Muscle layer of colon (tissue), 2 donors: ENCODE results near the gene BST1.
"Not testable (repeated sequence)": the region's sequence is repeated elsewhere in the genome, so short reads cannot be mapped to it uniquely, and the experiment has no call there.

ENCODE experiments used
- H3K27ac ChIP-seq: one replicate; pipeline ENCODE4 v1.7.0; 2013; ENCODE audit warnings: low read depth, mild to moderate bottlenecking, low read length, moderate library complexity
- H3K27me3 ChIP-seq, 2 donors: one replicate each; pipeline ENCODE4 v1.7.0; 2013; ENCODE audit warnings: low read length in 2 of 2, mild to moderate bottlenecking in 2 of 2; ENCODE audit not compliant: insufficient read depth in 2 of 2, control insufficient read depth in 1 of 2
- H3K36me3 ChIP-seq: one replicate; pipeline ENCODE4 v1.7.0; 2013; ENCODE audit warnings: mild to moderate bottlenecking, low read length; ENCODE audit not compliant: insufficient read depth
- H3K4me1 ChIP-seq: one replicate; pipeline ENCODE4 v1.7.0; 2013; ENCODE audit warnings: mild to moderate bottlenecking, low read length; ENCODE audit not compliant: insufficient read depth
- H3K4me3 ChIP-seq, 2 donors: one replicate each; pipeline ENCODE4 v1.7.0; 2013; ENCODE audit warnings: low read length in 2 of 2, low read depth in 1 of 2, mild to moderate bottlenecking in 1 of 2, moderate library complexity in 1 of 2
- H3K9ac ChIP-seq: one replicate; pipeline ENCODE4 v1.7.0; 2013; ENCODE audit warnings: low read length
- H3K9me3 ChIP-seq: one replicate; pipeline ENCODE4 v1.7.0; 2013; ENCODE audit warnings: mild to moderate bottlenecking, low read length
- donor health status: abdominal sarcoma.
- donor health status: Adenocarcinoma of cecum.

BST1 gene

DNA sequence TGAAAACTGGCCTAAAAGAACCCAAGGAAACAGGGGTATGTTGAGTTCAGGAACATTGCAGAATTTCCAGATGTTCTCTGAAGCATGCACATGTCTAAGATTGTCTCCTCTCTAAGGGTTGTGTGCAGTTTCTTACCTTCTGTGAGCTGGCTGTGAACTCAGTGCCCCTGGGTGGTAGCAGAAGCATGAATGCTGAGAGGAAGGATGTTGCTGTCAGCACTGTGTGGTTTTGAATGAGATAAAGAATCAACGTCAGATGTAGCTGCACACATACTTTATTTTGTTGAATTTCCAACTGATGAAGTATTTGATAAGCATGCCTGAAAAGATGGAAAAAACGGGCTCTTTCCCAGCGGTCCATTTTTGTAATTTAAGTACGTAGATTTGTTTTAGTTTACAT, 51.5 kb downstream of the BST1 start:
- H3K27ac ChIP-seq: no peak overlapping the region
- no peaks in the 10 kb centered on the region for H3K4me1 ChIP-seq
- no peaks in the 10 kb centered on the region for H3K27me3 ChIP-seq
- no peak overlapping the region for H3K4me3 ChIP-seq
- H3K9ac ChIP-seq: no peak overlapping the region
- H3K36me3 ChIP-seq: no peaks in the 10 kb centered on the region
- no peaks in the 10 kb centered on the region for H3K9me3 ChIP-seq

DNA sequence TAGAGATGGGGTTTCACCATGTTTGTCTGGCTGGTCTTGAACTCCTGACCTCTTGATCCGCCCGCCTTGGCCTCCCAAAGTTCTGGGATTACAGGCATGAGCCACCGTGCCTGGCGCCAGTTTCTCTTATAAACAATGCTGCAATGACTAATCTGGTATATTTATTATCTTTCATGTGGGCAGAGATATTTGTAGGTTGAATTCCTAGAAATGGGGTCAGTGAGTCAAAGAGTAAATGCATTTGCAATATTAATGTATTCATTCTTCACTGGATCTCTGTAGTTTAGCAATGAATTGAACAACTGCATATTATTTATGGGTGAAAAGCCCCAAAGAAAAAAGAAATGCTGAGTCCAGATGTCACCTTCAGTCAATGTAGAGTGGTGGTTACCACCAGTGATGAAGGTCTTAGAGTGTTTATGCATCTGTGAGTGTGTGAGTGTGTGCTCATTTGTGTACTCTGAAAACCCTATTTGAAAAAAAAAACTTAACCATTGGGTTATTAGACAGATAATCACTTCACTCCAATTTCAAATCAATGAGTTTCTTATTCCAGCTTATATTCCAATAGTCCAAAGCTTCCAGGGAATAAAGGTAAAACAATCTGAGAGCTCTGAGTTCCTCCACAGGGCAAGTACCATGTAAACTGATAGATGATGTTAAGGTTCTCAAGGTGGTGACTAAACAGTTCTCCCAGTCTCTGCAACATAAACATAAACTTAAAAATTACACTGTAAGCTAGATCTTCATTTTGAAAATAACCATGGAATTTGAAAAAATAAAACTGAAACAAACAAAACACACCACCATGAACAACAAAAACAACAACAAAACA, 52.7 kb downstream of the BST1 start:
- Histone ChIP-seq H3K27ac (no peak overlapping the region), H3K9ac (no peak overlapping the region), H3K4me1 (no peaks in the 10 kb centered on the region)

DNA sequence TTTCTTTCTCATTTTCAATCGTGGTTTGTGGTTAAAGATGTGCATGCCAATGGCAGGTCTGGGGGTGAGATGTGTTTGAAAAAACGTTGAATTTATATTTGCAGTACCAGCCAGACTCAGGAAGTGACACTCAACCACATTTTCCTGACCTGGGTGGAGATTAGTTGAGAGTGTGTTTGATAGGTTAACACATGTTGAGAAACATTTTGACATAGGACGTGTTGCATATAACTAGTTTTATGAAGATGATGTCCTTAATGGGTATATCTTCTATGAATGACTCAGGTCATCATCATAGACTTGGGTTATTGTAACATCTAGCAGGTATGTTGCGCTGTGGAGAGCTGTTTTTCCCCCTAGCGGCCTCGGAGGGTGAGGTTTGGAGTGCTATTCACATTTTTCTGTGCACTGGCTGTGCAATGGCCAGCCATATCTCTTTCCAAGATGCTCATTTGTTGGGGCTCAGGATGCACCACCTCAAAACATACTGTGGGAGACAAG, 53.5 kb downstream of the BST1 start:
- Histone ChIP-seq H3K4me3 (no peak overlapping the region), H3K9me3 (no peaks in the 10 kb centered on the region), H3K4me1 (no peaks in the 10 kb centered on the region), H3K27ac (no peak overlapping the region), H3K27me3 (no peaks in the 10 kb centered on the region), H3K9ac (no peak overlapping the region), H3K36me3 (no peaks in the 10 kb centered on the region)

More for the DNA sequence above, 52.7 kb downstream of the BST1 start:
- Histone ChIP-seq H3K4me3 (no peak overlapping the region), H3K9me3 (no peaks in the 10 kb centered on the region), H3K36me3 (no peaks in the 10 kb centered on the region), H3K27me3 (no peaks in the 10 kb centered on the region)

DNA sequence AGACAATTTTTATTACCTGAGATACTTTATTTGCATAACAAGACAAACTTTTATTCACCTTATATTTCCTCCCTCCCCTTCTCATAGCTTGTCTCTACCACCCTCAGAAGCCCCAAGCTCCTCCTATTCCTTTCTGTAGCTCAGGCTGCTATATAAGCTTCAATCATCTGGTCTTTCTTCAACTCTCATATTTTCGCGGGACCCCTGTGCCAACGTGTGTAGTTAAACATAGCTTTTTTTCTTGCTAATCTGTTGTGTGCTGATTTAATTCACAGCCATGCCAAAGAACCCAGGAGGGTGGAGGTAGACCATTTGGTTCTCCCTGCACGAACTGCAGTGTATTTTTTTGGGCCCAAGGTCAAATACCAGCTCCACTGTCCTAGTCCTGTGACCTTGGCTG, 54.2 kb downstream of the BST1 start:
- H3K27ac ChIP-seq: no peak overlapping the region
- no peaks in the 10 kb centered on the region for H3K4me1 ChIP-seq
- H3K36me3 ChIP-seq: no peaks in the 10 kb centered on the region
- no peak overlapping the region for H3K9ac ChIP-seq
- H3K9me3 ChIP-seq: no peaks in the 10 kb centered on the region
- H3K27me3 ChIP-seq: no peaks in the 10 kb centered on the region
- no peak overlapping the region for H3K4me3 ChIP-seq

DNA sequence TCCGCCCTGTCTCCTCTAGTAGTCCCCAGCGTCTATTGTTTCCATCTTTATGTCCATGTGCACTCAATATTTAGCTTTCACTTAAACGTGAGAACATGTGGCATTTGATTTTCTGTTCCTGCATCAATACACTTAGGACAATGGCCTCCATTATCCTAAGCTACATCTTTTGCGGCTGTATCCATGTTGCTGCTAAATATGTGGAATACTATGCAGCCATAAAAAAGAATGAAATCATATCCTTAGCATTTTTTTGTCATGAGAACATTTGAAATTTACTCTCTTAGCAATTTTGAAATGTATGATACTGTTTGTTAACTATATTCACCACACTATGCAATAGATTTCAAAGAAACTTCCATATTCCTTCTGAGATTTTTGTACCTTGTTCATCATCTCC, 55.4 kb downstream of the BST1 start:
- Histone ChIP-seq H3K4me3 (no peak overlapping the region), H3K36me3 (no peaks in the 10 kb centered on the region), H3K27ac (no peak overlapping the region), H3K9me3 (no peaks in the 10 kb centered on the region), H3K27me3 (no peaks in the 10 kb centered on the region), H3K4me1 (no peaks in the 10 kb centered on the region), H3K9ac (no peak overlapping the region)

DNA sequence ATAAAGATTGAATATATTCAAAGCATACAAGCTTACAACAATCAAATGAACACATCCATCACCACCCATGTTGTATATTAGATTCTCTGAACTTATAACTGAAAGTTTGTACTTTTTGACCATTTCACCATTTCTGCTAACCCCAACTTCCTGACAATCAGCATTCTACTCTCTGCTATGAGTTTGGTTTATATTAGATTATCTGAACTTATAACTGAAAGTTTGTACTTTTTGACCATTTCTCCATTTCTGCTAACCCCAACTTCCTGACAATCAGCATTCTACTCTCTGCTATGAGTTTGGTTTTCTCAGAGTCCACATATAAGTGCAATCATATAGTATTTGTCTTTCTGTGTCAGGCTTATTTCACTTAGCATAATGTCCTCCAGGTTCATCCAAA, 59.6 kb downstream of the BST1 start:
- H3K4me1 ChIP-seq, H3K9ac ChIP-seq, H3K9me3 ChIP-seq, H3K4me3 ChIP-seq, H3K27me3 ChIP-seq, H3K36me3 ChIP-seq, H3K27ac ChIP-seq: not testable (repeated sequence)

DNA sequence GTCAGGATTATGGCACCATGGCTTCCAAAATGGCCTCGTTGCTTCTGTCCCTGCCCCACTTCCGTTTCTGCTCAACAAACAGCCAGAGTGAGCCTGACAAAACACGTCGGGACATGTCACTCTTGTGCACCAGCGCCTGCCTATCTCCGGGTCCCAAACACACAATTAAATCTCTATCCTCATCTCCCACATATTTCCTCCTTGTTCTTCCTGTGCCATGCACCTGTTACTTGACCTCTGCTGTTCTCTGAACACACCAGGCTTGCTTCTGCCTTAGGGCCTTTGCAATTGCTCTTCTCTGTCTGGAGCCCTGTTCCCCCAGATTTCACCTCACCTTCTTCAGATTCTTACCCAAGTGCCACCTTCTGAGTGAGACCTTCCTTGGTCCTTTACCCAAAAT, 62.5 kb downstream of the BST1 start:
- no peaks in the 10 kb centered on the region for H3K27me3 ChIP-seq
- no peak overlapping the region for H3K4me3 ChIP-seq
- H3K4me1 ChIP-seq: no peaks in the 10 kb centered on the region

DNA sequence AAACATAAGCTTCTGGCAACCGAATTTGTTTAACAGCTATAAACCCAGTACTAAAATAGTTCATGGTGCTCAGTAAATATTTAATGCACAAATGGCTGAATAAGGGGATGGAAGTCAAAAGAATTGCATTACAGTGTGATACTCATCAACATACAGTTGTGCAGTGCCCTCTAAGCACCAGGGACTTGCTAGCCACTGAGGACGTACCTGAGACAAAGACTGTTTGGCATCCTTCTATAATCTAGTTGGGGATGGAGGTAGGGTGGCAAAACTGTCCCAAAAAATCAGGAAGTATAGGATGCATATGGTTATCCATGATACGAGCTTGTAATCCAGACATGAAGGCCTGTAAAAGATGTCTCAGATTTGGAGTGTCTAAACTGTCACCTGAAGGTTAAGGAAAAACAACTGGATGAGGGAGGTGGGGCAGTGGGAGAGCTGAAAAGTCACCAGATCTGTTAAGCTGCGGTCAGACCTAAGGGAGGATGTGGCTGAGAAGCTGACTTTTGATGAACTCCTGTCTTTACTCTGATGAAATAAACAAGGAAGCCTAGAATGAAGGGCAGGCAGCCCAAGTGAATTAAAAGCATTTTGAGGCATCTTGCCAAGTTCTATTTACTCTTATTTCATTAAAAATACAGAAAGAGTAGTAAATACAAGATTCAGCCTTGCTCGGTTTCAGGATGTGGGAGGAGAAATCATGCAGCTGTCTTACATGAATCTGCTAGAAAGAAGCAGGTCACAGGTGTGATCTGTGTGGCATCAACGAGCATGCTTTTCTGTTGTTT, 63.2 kb downstream of the BST1 start:
- Histone ChIP-seq H3K36me3 (no peaks in the 10 kb centered on the region), H3K9me3 (no peaks in the 10 kb centered on the region), H3K4me1 (no peaks in the 10 kb centered on the region), H3K27ac (no peak overlapping the region), H3K9ac (no peak overlapping the region), H3K4me3 (no peak overlapping the region), H3K27me3 (no peaks in the 10 kb centered on the region)

More for the DNA sequence above, 62.5 kb downstream of the BST1 start:
- Histone ChIP-seq H3K9ac (no peak overlapping the region), H3K9me3 (no peaks in the 10 kb centered on the region), H3K36me3 (no peaks in the 10 kb centered on the region), H3K27ac (no peak overlapping the region)

DNA sequence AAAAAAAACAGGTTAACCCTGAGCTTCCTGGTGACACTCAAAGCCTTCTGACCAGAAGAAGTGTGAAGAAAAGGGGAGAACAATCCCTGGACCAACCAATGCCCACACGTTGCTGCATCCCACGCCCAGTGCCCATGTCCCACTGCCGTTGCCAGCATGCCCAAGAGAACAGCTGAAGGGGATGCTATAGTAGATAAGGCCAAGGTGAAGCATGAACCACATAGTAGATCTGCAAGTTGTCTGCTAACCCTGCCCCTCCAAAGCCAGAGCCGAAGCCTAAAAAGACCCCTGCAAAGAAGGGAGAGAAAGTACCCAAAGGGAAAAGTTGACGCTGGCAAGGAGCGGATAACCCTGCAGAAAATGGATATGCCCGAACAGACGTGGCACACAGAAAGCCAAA, 64.0 kb downstream of the BST1 start:
- H3K4me3 ChIP-seq: no peak overlapping the region
- H3K27me3 ChIP-seq: no peaks in the 10 kb centered on the region
- no peaks in the 10 kb centered on the region for H3K4me1 ChIP-seq
- no peak overlapping the region for H3K27ac ChIP-seq
- no peaks in the 10 kb centered on the region for H3K36me3 ChIP-seq
- H3K9me3 ChIP-seq: no peaks in the 10 kb centered on the region
- H3K9ac ChIP-seq: no peak overlapping the region

DNA sequence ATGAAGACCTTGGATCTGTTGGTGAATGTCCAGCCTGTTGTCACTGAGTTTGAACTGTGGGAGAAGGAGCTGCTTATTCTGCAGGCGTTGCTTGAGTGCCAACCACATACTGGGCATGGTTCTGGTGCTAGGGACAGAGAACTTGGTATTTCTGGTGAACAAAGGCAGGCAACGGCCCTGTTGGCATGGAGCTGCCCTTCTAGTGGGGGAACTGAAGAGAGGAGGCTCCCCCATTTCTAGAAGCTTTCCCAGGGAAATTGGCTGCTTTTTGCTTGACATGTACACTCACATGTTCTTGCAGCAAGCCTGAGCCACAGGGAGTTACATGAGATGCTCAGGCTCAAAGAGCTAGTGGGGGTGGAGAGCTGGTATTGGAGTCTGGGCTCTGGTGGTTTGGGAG, 66.3 kb downstream of the BST1 start:
- H3K9me3 ChIP-seq: no peaks in the 10 kb centered on the region
- H3K4me3 ChIP-seq: no peak overlapping the region
- no peaks in the 10 kb centered on the region for H3K36me3 ChIP-seq
- H3K27ac ChIP-seq: no peak overlapping the region
- no peak overlapping the region for H3K9ac ChIP-seq
- no peaks in the 10 kb centered on the region for H3K27me3 ChIP-seq
- H3K4me1 ChIP-seq: no peaks in the 10 kb centered on the region

DNA sequence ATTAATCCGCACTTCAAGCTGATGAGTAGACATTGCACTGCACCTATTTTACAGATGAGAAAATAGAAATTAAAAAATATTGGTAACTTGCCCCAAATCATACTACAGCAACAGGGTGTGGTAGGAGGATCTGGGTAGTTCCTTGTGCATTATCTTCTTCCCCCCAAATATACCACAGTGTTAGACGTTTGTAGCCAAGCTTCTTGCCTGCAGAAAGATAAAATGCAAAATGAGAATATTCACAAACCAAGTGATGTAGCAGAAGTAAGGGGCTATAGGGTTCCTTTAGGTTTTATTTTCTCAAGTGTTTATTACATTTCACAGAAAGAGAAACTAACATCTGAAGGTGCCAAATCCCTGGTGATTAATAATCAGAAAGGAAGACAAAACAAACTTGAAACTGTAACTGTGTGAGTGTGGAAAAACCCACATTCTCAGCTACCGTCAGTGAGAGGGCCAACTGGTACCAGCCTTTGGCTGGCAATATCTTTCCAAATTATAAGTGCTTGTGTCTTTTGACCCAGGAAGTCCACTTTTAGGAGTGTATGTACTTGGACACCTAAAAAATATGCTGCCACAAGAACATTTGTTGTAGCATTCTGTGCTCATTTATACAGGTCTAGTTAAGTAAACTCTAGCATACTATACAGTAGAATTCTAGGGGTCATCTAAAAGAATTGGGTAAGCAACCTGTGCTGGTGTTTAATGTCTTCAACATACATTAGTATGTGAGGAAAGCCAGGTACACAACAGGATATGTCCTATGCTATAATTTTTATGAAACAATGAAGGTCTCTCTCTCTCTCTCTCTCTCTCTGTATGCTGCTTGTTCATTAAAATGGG, 68.6 kb downstream of the BST1 start:
- H3K4me3 ChIP-seq: no peak overlapping the region
- no peak overlapping the region for H3K27ac ChIP-seq
- H3K36me3 ChIP-seq: no peaks in the 10 kb centered on the region
- H3K27me3 ChIP-seq: no peaks in the 10 kb centered on the region
- H3K4me1 ChIP-seq: no peaks in the 10 kb centered on the region
- no peaks in the 10 kb centered on the region for H3K9me3 ChIP-seq
- no peak overlapping the region for H3K9ac ChIP-seq
